Measurements from ENCODE around the gene KSR1. TPM values are rescaled to one million over a fixed set of nuclear protein-coding genes. Genes with fewer than 3 reads are reported as not detected.

The KSR1 gene
- polyA plus RNA-seq, 1 donor from 2014 or later, result 9.2 TPM

DNA sequence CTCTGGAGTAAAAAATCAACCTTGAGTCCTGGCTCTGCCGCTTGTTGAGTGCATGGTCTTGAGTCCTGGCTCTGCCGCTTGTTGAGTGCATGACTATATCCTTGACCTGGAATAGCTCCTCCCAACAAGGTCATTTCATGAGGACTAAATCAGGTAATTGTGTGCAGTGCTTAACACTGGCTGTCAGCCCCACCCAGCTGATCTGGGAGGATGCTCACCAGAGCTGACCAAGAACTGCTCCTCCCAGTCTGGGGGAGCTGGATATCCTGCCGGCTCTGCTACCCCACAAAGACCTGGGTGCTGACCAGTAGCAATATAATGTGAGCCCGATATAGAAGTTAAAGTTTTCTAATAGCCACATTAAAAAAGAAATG, 154.0 kb downstream of the KSR1 start:
- Histone ChIP-seq H2AFZ (ENCODE audit: low read depth, low read length) (no peak overlapping the region), H3K9me2 (ENCODE audit: insufficient read depth, low read length) (no peaks in the 10 kb centered on the region), H3K4me3 (ENCODE audit: low read length) (no peak overlapping the region), H3K36me3 (ENCODE audit: insufficient read depth, low read length) (no peaks in the 10 kb centered on the region), H3K9ac (ENCODE audit: low read length) (no peak overlapping the region), H3K4me2 (ENCODE audit: low read length) (no peak overlapping the region), H3F3A (ENCODE audit: insufficient read depth, low read length, poor library complexity, severe bottlenecking) (no peaks in the 10 kb centered on the region), H3K79me2 (replicated peaks; ENCODE audit: insufficient read depth, low read length) (no peaks in the 10 kb centered on the region), H3K27ac (ENCODE audit: low read length) (no peak overlapping the region), H3K27me3 (ENCODE audit: insufficient read depth, low read depth, low read length) (no peaks in the 10 kb centered on the region), H4K20me1 (ENCODE audit: insufficient read depth) (no peaks in the 10 kb centered on the region), H3K9me3 (ENCODE audit: low read length) (no peaks in the 10 kb centered on the region)
- TF ChIP-seq TAF1 (IDR thresholded peaks at IDR 0.05; ENCODE audit: low read depth) (no peak), POLR2AphosphoS5 (IDR thresholded peaks at IDR 0.05) (no peak), REST (IDR thresholded peaks at IDR 0.05; ENCODE audit: borderline replicate concordance) (no peak)

DNA sequence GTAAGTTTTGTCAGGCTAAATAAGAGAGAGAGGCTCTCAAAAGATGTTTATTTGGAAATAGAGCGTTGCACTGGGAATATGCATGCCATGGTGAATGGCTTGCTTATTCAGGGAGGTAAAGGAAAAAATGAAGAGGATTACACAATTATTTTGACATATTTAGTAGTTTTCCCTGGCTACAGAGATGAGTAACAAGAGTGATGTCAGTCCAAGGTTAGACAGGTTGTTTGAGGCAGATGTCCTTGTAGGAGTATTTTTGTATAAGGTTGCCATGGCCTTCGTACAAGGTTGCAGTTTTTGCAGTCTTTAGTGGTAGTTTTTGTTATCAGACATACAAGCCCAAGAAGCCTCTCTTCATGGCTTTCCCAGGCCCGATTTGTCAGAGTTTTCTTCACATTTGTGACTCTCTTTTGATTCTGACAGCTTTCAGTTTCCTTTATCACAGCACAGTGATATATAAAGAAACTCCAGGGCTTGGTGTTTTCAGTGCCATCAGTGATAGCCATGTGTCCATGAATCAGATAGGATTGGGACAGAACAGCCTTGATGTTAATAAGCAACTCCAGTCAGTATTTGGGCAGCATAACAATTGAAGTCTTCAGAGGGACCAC, 156.0 kb downstream of the KSR1 start:
- H3F3A ChIP-seq (ENCODE audit: insufficient read depth, low read length, poor library complexity, severe bottlenecking), result no peaks in the 10 kb centered on the region
- H3K27me3 ChIP-seq (ENCODE audit: insufficient read depth, low read depth, low read length), result no peaks in the 10 kb centered on the region
- TF ChIP-seq POLR2AphosphoS5 (IDR thresholded peaks at IDR 0.05) (no peak), TAF1 (IDR thresholded peaks at IDR 0.05; ENCODE audit: low read depth) (no peak), REST (IDR thresholded peaks at IDR 0.05; ENCODE audit: borderline replicate concordance) (no peak), EP300 (conservative IDR thresholded peaks at IDR 0.05; ENCODE audit: poor library complexity, severe bottlenecking) (no peak), MXI1 (conservative IDR thresholded peaks at IDR 0.05; ENCODE audit: poor library complexity, severe bottlenecking) (no peak), EZH2 (IDR thresholded peaks at IDR 0.05; ENCODE audit: borderline replicate concordance, insufficient read depth, low read length, poor library complexity, severe bottlenecking) (no peak), RAD21 (conservative IDR thresholded peaks at IDR 0.05) (no peak)
- H4K20me1 ChIP-seq (ENCODE audit: insufficient read depth), result no peaks in the 10 kb centered on the region
- no peak overlapping the region for H3K4me2 ChIP-seq (ENCODE audit: low read length)
- no peak overlapping the region for H3K27ac ChIP-seq (ENCODE audit: low read length)
- no peak overlapping the region for H3K4me3 ChIP-seq (ENCODE audit: low read length)
- no peak overlapping the region for H3K9ac ChIP-seq (ENCODE audit: low read length)
- H2AFZ ChIP-seq (ENCODE audit: low read depth, low read length), result no peak overlapping the region
- H3K36me3 ChIP-seq (ENCODE audit: insufficient read depth, low read length), result no peaks in the 10 kb centered on the region
- H3K79me2 ChIP-seq (replicated peaks; ENCODE audit: insufficient read depth, low read length), result no peaks in the 10 kb centered on the region
- no peaks in the 10 kb centered on the region for H3K9me3 ChIP-seq (ENCODE audit: low read length)
- H3K9me2 ChIP-seq (ENCODE audit: insufficient read depth, low read length), result no peaks in the 10 kb centered on the region
